K562 (cell line): Measurements from ENCODE around the gene NCOR2. TPM values are rescaled to one million over a fixed set of nuclear protein-coding genes. Genes with fewer than 3 reads are reported as not detected.
A peak's percentile ranks its signal among the peaks of the same experiment; 100 is the strongest.

Experiments
- BRD9 ChIP-seq: fragments of 450-650 bp; IDR thresholded peaks from 2 replicates; pipeline ENCODE4 v1.6.1; 2018; ENCODE audit warnings: low read depth; ENCODE audit not compliant: partially characterized antibody
- CBFA2T3 ChIP-seq: fragments of 450-650 bp; IDR thresholded peaks from 2 replicates; pipeline ENCODE4 v1.6.1; 2017
- CCNT2 ChIP-seq: IDR thresholded peaks from 2 replicates; pipeline ENCODE4 v1.6.1; 2011; ENCODE audit warnings: borderline replicate concordance, low read depth, mild to moderate bottlenecking, moderate library complexity, mixed read lengths, low read length; ENCODE audit not compliant: insufficient read length; ENCODE audit errors: extremely low read depth
- HMGN3 ChIP-seq: IDR thresholded peaks from 2 replicates; pipeline ENCODE4 v1.6.1; 2011; ENCODE audit warnings: borderline replicate concordance, low read depth, mild to moderate bottlenecking, mixed read lengths, low read length; ENCODE audit not compliant: insufficient read length; ENCODE audit errors: extremely low read depth
- KDM1A ChIP-seq, 2 experiments: fragments of 450-650 bp; IDR thresholded peaks; 2 replicates each; pipeline ENCODE4 v1.6.1; 2016; ENCODE audit warnings: mild to moderate bottlenecking in 2 of 2
- KHSRP ChIP-seq: fragments of 450-650 bp; IDR thresholded peaks from 2 replicates; pipeline ENCODE4 v1.6.1; 2017
- MEIS2 ChIP-seq: fragments of 450-650 bp; IDR thresholded peaks from 2 replicates; pipeline ENCODE4 v1.6.1; 2014; ENCODE audit warnings: mild to moderate bottlenecking; ENCODE audit not compliant: partially characterized antibody
- POLR3A ChIP-seq: IDR thresholded peaks from 2 replicates; pipeline ENCODE4 v1.6.1; 2011; ENCODE audit warnings: borderline replicate concordance, mild to moderate bottlenecking, moderate library complexity; ENCODE audit not compliant: insufficient read length, insufficient read depth; ENCODE audit errors: extremely low read depth
- RB1 ChIP-seq: fragments of 450-650 bp; IDR thresholded peaks from 2 replicates; pipeline ENCODE4 v1.6.1; 2017; ENCODE audit warnings: low read depth, mild to moderate bottlenecking
- SRSF9 ChIP-seq: fragments of 200-400 bp; formaldehyde crosslinking; IDR thresholded peaks from 2 replicates; pipeline ENCODE4 v1.6.1; 2017; ENCODE audit warnings: low read depth, low read length, borderline replicate concordance
- STAT5A ChIP-seq: IDR thresholded peaks from 2 replicates; pipeline ENCODE4 v1.6.1; 2012; ENCODE audit warnings: low read length, inconsistent platforms, borderline replicate concordance
- TCF3 ChIP-seq: sonication (generic); formaldehyde crosslinking; IDR thresholded peaks from 2 replicates; pipeline ENCODE4 v1.4.0; 2020; ENCODE audit warnings: mild to moderate bottlenecking, missing genetic modification reagents
- TCF7L2 ChIP-seq: fragments of 150-350 bp; IDR thresholded peaks from 2 replicates; pipeline ENCODE4 v1.6.1; 2016; ENCODE audit warnings: low read depth, mild to moderate bottlenecking, low read length, moderate library complexity
- TSC22D4 ChIP-seq: fragments of 450-650 bp; IDR thresholded peaks from 2 replicates; pipeline ENCODE4 v1.6.1; 2016; ENCODE audit warnings: missing genetic modification characterization, missing biosample characterization, control low read depth
- XRCC4 ChIP-seq: IDR thresholded peaks from one replicate; pipeline ENCODE4 v1.6.1; 2011; ENCODE audit not compliant: insufficient read depth, insufficient read length; ENCODE audit errors: extremely low read depth
- ZBTB12 ChIP-seq: fragments of 250-450 bp; sonication (Bioruptor Pico); IDR thresholded peaks from 2 replicates; pipeline ENCODE4 v1.4.0; 2020
- ZKSCAN1 ChIP-seq: fragments of 150-350 bp; IDR thresholded peaks from 2 replicates; pipeline ENCODE4 v1.6.1; 2016; ENCODE audit warnings: low read depth, low read length
- ZNF212 ChIP-seq: fragments of 450-650 bp; formaldehyde crosslinking; IDR thresholded peaks from 2 replicates; pipeline ENCODE4 v1.4.0; 2020; ENCODE audit warnings: mild to moderate bottlenecking
- polyA plus RNA-seq, 8 experiments: library from polyadenylated mRNA; depleted of rRNA in 4 of 8; stranded (reverse) in 5 of 8; unstranded in 3 of 8; fragments of >200 nt; fragmentation: Nextera tagmentation in 2 of 8; fragmentation: Illumina TruSeq in 1 of 8; extraction: Ambion mirVana in 2 of 8; extraction: Trizol in 1 of 8; gene quantifications; 2 replicates each; pipeline versions ENCODE4 v1.2.1 to v1.2.3, GENCODE V29; 2011 to 2014; ENCODE audit warnings: inconsistent platforms in 1 of 8, missing spikeins in 1 of 8
- total RNA-seq, 7 experiments: library from RNA; depleted of rRNA in 6 of 7; stranded (reverse); fragments of >200 nt in 6 of 7; fragmentation: Illumina TruSeq in 2 of 7; extraction: Trizol in 2 of 7; gene quantifications; 2 replicates each; pipeline versions ENCODE4 v1.2.1 to v1.2.3, GENCODE V29; 2011 to 2021; ENCODE audit warnings: low replicate concordance in 1 of 7
- TF ChIP-seq, protein P1 (sequence below): conservative IDR thresholded peaks from 2 replicates; pipeline ENCODE4 v1.6.1; 2011; ENCODE audit warnings: low read depth, mild to moderate bottlenecking, low read length; ENCODE audit not compliant: control insufficient read depth
- TF ChIP-seq, protein P2 (sequence below), 3 experiments: fragments of 200-800 bp in 1 of 3; sonication (Bioruptor generic) in 1 of 3; sonication (generic) in 1 of 3; formaldehyde crosslinking in 1 of 3; IDR thresholded peaks; 2 replicates each; pipeline versions ENCODE4 v1.6.1 to v1.8.0; 2016 to 2022; ENCODE audit warnings: mild to moderate bottlenecking in 2 of 3, missing compliant biosample characterization in 2 of 3, missing genetic modification characterization in 2 of 3, missing genetic modification reagents in 1 of 3
- TF ChIP-seq, protein P3 (sequence below): sonication (generic); formaldehyde crosslinking; IDR thresholded peaks from 2 replicates; pipeline ENCODE4 v1.8.1; 2022; ENCODE audit warnings: missing genetic modification reagents

Gene NCOR2
- total and polyA plus RNA-seq, 9 of the 15 experiments (the other 6 are each of a cell fraction or from before 2014, with no cell fraction given): 0.18 to 126 (median 8.4) TPM

GRCh38 chr12:124609041-124609989, 41.9 kb upstream of the NCOR2 start (continued):
- no peak for TF ChIP-seq ZBTB12 (CRISPR knock-in tag)
- TF ChIP-seq, protein P1, sequence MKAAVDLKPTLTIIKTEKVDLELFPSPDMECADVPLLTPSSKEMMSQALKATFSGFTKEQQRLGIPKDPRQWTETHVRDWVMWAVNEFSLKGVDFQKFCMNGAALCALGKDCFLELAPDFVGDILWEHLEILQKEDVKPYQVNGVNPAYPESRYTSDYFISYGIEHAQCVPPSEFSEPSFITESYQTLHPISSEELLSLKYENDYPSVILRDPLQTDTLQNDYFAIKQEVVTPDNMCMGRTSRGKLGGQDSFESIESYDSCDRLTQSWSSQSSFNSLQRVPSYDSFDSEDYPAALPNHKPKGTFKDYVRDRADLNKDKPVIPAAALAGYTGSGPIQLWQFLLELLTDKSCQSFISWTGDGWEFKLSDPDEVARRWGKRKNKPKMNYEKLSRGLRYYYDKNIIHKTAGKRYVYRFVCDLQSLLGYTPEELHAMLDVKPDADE: 0 out of 2 replicates have a peak, but pooled peaks have one; percentile 25
- TF ChIP-seq, protein P2, sequence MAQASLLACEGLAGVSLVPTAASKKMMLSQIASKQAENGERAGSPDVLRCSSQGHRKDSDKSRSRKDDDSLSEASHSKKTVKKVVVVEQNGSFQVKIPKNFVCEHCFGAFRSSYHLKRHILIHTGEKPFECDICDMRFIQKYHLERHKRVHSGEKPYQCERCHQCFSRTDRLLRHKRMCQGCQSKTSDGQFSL (CRISPR knock-in tag; IDR thresholded peaks at IDR 0.05): no peak
- TF ChIP-seq, protein P2 (tag; IDR thresholded peaks at IDR 0.05): no peak
- TF ChIP-seq MEIS2: no peak
- peak; percentile 83 for TF ChIP-seq TCF7L2
- TF ChIP-seq RB1: 0 out of 2 replicates have a peak, but pooled peaks have one; percentile 21
- TF ChIP-seq TCF3 (CRISPR knock-in tag): no peak
- no peak for TF ChIP-seq XRCC4
- TF ChIP-seq CBFA2T3: no peak
- no peak for TF ChIP-seq KHSRP
- TF ChIP-seq TSC22D4 (tag): no peak
- peak; percentile 68 to 88 for TF ChIP-seq KDM1A (IDR thresholded peaks at IDR 0.05)
- TF ChIP-seq POLR3A: no peak
- TF ChIP-seq CCNT2: peak; percentile 22
- TF ChIP-seq ZNF212 (CRISPR knock-in tag): no peak
- no peak for TF ChIP-seq SRSF9
- TF ChIP-seq BRD9: no peak
- no peak for TF ChIP-seq STAT5A
- TF ChIP-seq HMGN3: peak; percentile 57
- TF ChIP-seq, protein P3, sequence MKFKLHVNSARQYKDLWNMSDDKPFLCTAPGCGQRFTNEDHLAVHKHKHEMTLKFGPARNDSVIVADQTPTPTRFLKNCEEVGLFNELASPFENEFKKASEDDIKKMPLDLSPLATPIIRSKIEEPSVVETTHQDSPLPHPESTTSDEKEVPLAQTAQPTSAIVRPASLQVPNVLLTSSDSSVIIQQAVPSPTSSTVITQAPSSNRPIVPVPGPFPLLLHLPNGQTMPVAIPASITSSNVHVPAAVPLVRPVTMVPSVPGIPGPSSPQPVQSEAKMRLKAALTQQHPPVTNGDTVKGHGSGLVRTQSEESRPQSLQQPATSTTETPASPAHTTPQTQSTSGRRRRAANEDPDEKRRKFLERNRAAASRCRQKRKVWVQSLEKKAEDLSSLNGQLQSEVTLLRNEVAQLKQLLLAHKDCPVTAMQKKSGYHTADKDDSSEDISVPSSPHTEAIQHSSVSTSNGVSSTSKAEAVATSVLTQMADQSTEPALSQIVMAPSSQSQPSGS: no peak
- TF ChIP-seq ZKSCAN1: no peak
